Fibroblast of peridontal ligament (primary cell): ENCODE results near the gene TPRG1.

ENCODE experiments used
- DNase-seq: peaks from one replicate; pipeline ENCODE4 v3.0.0-alpha.2; 2010; ENCODE audit errors: extremely low read depth

The TPRG1 gene

GRCh38 chr3:189165092-189165612 is 6.6 kb upstream of the TPRG1 start:
- DNase-seq, result no peak

GRCh38 chr3:189166321-189166720 is 5.5 kb upstream of the TPRG1 start:
- no peak for DNase-seq

- no peak for DNase-seq
Measured at GRCh38 chr3:189167027-189167766, 4.6 kb upstream of the TPRG1 start.

GRCh38 chr3:189168711-189169110 is 3.1 kb upstream of the TPRG1 start:
- no peak for DNase-seq

- no peak for DNase-seq
Measured at GRCh38 chr3:189169728-189170127, 2.0 kb upstream of the TPRG1 start.

GRCh38 chr3:189170559-189170958 is 1.2 kb upstream of the TPRG1 start:
- DNase-seq, result no peak

GRCh38 chr3:189172668-189173419 is 1.1 kb downstream of the TPRG1 start:
- no peak for DNase-seq

- no peak for DNase-seq
Measured at GRCh38 chr3:189184566-189184965, 12.8 kb downstream of the TPRG1 start.

GRCh38 chr3:189186101-189186500 is 14.3 kb downstream of the TPRG1 start:
- peak; percentile 31 for DNase-seq

- no peak for DNase-seq
Measured at GRCh38 chr3:189188466-189188865, 16.7 kb downstream of the TPRG1 start.

- DNase-seq, result no peak
Measured at GRCh38 chr3:189192725-189193124, 21.0 kb downstream of the TPRG1 start.

GRCh38 chr3:189195302-189195701 is 23.5 kb downstream of the TPRG1 start:
- DNase-seq, result no peak

GRCh38 chr3:189202106-189202505 is 30.3 kb downstream of the TPRG1 start:
- DNase-seq, result peak; percentile 6

GRCh38 chr3:189202583-189202982 is 30.8 kb downstream of the TPRG1 start:
- DNase-seq, result peak; percentile 24

GRCh38 chr3:189204167-189204866 is 32.5 kb downstream of the TPRG1 start:
- no peak for DNase-seq

- DNase-seq, result no peak
Measured at GRCh38 chr3:189204937-189205336, 33.2 kb downstream of the TPRG1 start.

GRCh38 chr3:189210251-189210770 is 38.5 kb downstream of the TPRG1 start:
- no peak for DNase-seq

- no peak for DNase-seq
Measured at GRCh38 chr3:189212681-189213080, 40.9 kb downstream of the TPRG1 start.

GRCh38 chr3:189214651-189215050 is 42.9 kb downstream of the TPRG1 start:
- DNase-seq, result no peak

GRCh38 chr3:189222927-189223636 is 51.3 kb downstream of the TPRG1 start:
- peak; percentile 3 for DNase-seq

- DNase-seq, result no peak
Measured at GRCh38 chr3:189225431-189225830, 53.7 kb downstream of the TPRG1 start.

- DNase-seq, result no peak
Measured at GRCh38 chr3:189227249-189227648, 55.5 kb downstream of the TPRG1 start.
